Endothelial cell of umbilical vein (primary cell): ENCODE results near the gene GAS1.

Experiments used
- CTCF ChIP-seq, 2 donors: IDR thresholded peaks; 1 replicate in 1 of 2; 2 replicates in 1 of 2; pipeline ENCODE4 v1.5.1; 2011; ENCODE audit warnings: low read length in 2 of 2, mild to moderate bottlenecking in 2 of 2, moderate library complexity in 2 of 2, control low read depth in 1 of 2, inconsistent platforms in 1 of 2, low read depth in 1 of 2; ENCODE audit not compliant: insufficient read depth in 1 of 2; ENCODE audit errors: extremely low read depth in 1 of 2
- EZH2 ChIP-seq: IDR thresholded peaks from 2 replicates; pipeline ENCODE4 v1.6.1; 2012; ENCODE audit warnings: borderline replicate concordance, low read depth, mild to moderate bottlenecking, moderate library complexity, low read length, inconsistent platforms; ENCODE audit not compliant: severe bottlenecking
- MAX ChIP-seq: IDR thresholded peaks from 2 replicates; pipeline ENCODE4 v1.6.1; 2011; ENCODE audit not compliant: insufficient read depth, insufficient read length
- POLR2A ChIP-seq: IDR thresholded peaks from 2 replicates; pipeline ENCODE4 v1.6.1; 2012; ENCODE audit warnings: low read depth, mild to moderate bottlenecking, control low read depth, low read length
- POLR2AphosphoS5 ChIP-seq: IDR thresholded peaks from 2 replicates; pipeline ENCODE4 v1.6.1; 2012; ENCODE audit warnings: low read depth, mild to moderate bottlenecking, control low read depth, low read length, moderate library complexity; ENCODE audit not compliant: insufficient read depth

- TF ChIP-seq CTCF (IDR thresholded peaks at IDR 0.05; ENCODE audit: extremely low read depth in 1 of 2, insufficient read depth in 1 of 2, low read depth in 1 of 2, low read length in 2 of 2): no peak
- no peak for TF ChIP-seq POLR2AphosphoS5
- TF ChIP-seq EZH2: no peak
- TF ChIP-seq POLR2A: no peak
- TF ChIP-seq MAX: no peak
Measured at GRCh38 chr9:86909388-86909787, 37.9 kb downstream of the GAS1 start.
